ENCODE measurements around the gene CD58. TPM values are rescaled to one million over a fixed set of nuclear protein-coding genes. Genes with fewer than 3 reads are reported as not detected.

CD58 gene
- total RNA-seq, 1 donor, result 13.8 TPM

DNA sequence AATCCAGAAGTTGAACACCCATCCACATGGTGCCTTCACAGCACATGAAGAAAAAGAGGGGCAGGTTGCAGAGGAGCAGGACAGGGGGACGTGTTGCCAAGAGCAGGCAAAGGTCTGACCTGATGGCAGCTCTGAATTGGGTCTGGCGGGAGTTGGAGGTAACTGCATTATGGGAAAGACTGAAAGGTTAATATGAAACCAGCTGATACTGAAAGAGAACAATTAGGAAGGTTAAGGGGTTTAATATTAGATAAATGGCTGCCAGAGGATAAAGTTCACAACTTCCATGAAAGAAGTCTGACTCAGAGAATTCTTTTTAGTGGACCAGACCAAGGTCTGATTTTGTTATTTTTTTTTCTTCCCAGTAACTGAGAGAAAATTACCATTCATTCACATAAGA, 76.1 kb downstream of the CD58 start:
- no peak overlapping the region for H3K4me3 ChIP-seq (ENCODE audit: low read depth, low read length)
- DNase-seq (ENCODE audit: low read depth), result no peak
- TF ChIP-seq, protein P1, sequence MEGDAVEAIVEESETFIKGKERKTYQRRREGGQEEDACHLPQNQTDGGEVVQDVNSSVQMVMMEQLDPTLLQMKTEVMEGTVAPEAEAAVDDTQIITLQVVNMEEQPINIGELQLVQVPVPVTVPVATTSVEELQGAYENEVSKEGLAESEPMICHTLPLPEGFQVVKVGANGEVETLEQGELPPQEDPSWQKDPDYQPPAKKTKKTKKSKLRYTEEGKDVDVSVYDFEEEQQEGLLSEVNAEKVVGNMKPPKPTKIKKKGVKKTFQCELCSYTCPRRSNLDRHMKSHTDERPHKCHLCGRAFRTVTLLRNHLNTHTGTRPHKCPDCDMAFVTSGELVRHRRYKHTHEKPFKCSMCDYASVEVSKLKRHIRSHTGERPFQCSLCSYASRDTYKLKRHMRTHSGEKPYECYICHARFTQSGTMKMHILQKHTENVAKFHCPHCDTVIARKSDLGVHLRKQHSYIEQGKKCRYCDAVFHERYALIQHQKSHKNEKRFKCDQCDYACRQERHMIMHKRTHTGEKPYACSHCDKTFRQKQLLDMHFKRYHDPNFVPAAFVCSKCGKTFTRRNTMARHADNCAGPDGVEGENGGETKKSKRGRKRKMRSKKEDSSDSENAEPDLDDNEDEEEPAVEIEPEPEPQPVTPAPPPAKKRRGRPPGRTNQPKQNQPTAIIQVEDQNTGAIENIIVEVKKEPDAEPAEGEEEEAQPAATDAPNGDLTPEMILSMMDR (IDR thresholded peaks at IDR 0.05; ENCODE audit: insufficient read depth, low read depth, low read length), result no peak

GRCh38 chr1:116494353-116494692, 76.5 kb downstream of the CD58 start:
- H3K4me3 ChIP-seq (ENCODE audit: low read depth, low read length), result no peak overlapping the region
- TF ChIP-seq, protein P1 (IDR thresholded peaks at IDR 0.05; ENCODE audit: insufficient read depth, low read depth, low read length), result no peak
- DNase-seq (ENCODE audit: low read depth), result no peak

DNA sequence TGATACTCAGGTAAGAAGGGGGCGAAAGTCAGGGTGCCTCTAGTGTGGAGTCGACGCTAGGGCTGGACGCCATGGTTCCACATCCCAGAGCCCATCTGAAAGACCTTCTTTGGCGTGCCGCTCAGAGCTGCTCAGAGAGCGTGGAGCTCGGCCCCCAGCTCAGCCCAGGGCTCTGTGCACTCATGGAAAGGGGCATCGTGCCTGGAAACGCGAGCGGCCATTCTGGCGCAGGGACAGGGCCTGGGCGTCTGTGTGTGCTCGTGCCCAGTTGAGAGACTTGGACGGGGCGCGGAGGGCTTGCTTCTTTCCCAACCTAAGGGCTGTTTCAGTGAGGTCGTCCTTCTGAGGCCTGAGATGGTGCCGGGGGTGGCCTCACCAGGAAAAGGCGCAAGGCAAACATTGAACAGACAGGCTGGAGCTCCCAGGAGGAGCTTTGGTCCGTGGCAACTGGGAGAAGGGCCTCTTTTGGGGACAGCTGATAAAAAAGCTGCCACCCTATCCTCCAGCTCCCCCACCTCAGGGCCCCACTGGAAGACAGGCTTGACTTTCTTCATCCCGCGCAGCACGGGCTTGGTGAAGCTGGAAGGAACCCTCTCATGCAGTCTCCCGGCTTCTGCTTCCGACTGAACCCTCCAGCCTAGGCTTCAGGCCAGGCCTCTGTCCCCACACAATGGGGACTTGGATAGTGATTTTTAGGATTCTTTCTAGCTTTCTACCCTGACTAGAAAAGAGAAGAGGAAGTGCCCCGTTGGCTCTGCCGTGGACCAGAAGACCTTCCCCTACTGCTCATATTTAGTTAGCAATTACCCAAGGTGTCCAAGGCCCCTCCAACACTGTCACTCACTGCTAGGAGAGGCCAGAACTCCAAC, 77.1 kb downstream of the CD58 start:
- H3K4me3 ChIP-seq (ENCODE audit: low read depth, low read length), result no peak overlapping the region

DNA sequence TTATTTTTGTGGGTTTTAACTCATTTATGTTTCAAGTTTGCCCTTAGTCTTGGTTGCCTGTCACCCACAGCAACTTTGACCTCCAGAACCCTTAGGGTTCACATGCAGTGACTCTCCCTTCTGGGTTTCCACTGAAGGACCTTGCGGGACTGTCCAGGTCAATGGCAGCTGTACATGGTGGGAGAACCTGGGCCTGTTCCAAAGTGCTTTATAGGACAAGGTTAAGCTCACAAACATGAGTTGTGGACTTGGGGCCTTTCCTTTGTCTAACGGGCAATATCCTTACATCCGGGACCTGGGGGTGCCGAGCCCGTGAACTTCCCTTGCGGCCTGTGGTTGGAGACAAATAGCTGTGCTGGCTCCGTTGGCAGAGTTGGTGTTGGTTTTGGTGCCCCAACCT, 77.8 kb downstream of the CD58 start:
- DNase-seq (ENCODE audit: low read depth), result no peak
- TF ChIP-seq, protein P1 (IDR thresholded peaks at IDR 0.05; ENCODE audit: insufficient read depth, low read depth, low read length), result no peak

More for the DNA sequence above, 77.1 kb downstream of the CD58 start:
- DNase-seq (ENCODE audit: low read depth), result no peak
- TF ChIP-seq, protein P1 (IDR thresholded peaks at IDR 0.05; ENCODE audit: insufficient read depth, low read depth, low read length), result no peak

DNA sequence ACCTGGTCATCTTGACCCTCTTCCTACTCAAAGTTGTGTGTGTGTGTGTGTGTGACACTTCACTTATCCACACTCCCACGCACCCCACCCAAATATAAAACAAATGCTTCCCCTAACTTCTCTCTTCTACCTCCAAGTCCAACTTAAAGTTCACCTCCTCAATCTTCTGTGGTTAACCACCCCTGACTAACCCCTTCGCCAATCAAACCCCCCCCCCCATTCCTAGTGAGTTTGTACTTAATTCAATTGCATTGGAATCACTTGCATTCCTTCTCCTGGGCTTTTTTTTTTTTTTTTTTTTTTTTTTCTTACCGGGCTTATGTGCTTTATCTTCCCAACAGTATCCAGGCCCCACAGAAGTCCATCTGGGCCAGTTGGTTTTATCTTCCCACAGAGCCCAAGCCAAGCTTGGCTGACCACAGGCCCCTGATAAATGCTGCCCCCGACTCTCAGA, 78.4 kb downstream of the CD58 start:
- peak; percentile 50 for DNase-seq (ENCODE audit: low read depth)
- H3K4me3 ChIP-seq (ENCODE audit: low read depth, low read length), result no peak overlapping the region
- TF ChIP-seq, protein P1 (IDR thresholded peaks at IDR 0.05; ENCODE audit: insufficient read depth, low read depth, low read length), result no peak

More for the DNA sequence above, 77.8 kb downstream of the CD58 start:
- H3K4me3 ChIP-seq (ENCODE audit: low read depth, low read length), result no peak overlapping the region

- TF ChIP-seq, protein P1 (IDR thresholded peaks at IDR 0.05; ENCODE audit: insufficient read depth, low read depth, low read length), result no peak
- no peak for DNase-seq (ENCODE audit: low read depth)
- H3K4me3 ChIP-seq (ENCODE audit: low read depth, low read length), result no peak overlapping the region
Observed at GRCh38 chr1:116491700-116492357, 79.0 kb downstream of the CD58 start.
